ENCODE results near the gene YBX2.

The YBX2 gene

DNA sequence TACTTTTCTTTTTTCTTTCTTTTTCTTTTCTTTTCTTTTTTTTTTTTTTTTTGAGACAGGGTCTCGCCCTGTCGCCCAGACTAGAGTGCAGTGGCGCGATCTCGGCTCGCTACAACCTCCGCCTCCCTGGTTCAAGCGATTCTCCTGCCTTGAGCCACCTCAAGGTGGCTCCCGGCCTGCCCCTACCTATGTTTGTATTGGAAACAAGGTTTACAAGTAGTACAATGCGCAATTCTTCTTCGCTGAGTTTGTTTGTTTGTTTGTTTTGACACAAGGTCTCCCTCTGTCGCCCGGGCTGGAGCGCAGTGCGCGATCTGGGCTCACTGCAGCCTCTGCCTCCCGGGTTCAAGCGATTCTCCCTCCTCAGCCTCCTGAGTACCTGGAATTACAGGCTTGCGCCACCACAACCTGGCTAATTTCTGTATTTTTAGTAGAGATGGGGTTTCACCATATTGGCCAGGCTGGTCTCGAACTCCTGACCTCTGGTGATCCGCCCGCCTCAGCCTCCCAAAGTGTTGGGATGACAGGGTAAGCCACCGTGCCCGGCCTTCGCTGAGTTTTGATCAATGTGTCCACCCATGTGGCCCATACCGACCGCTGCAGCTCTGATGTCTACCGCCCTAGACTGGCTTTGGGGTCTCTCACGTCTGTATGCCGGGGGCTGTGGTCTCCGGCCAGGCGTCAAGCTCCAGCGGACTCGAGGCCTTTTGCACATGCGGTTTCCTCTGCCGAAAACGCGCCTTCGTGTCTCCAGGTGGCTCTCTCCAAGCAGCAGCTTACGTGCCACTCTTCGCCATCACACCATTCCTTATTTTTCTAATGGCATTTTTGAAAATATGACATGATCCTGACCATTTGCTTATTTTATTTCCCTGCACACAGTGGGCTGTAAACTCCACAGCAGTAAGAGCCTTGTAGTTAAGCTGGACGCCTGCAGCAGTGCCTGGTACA is 1.1 kb upstream of the YBX2 start:
- no peak for DNase-seq

DNA sequence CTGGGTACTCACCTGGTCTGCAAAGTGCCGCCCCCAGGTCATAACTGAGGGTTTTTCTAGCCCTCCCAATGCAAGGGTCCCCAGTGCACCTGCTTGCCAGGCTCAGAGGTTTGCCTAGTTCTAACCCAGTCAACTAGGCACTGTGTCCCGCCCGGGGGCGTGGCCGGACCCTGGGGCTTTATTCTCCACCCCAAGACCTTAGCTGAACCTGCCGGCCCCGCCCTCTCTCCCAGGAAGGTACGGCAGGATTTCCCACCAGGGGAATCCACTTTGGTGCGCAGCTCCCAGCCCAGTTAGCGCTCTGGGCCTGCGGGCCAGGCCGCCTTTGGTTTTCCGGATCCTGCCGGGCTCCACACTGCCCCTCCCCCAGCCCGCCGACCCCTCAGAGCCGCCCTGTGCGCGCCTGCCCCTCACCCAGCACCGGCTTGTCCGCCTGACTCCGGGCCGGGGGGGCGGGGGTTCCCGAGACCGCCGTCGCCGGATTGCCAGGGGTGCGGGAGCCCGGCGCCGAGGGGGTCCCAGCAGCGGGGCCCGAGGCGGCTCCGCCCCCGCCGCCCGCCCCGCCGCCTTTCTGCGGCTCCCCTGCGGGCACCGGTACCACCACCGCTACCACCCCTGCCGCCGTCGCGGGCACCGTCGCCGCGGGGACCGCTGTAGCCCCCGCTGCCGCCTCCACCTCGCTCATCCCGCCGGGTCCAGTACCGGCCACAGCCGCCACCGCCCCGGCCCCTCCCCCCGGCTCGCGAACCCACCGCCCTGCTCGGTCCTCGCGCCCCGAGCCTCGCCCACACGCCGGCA is 424 bp downstream of the YBX2 start:
- DNase-seq = peak; percentile 20

DNA sequence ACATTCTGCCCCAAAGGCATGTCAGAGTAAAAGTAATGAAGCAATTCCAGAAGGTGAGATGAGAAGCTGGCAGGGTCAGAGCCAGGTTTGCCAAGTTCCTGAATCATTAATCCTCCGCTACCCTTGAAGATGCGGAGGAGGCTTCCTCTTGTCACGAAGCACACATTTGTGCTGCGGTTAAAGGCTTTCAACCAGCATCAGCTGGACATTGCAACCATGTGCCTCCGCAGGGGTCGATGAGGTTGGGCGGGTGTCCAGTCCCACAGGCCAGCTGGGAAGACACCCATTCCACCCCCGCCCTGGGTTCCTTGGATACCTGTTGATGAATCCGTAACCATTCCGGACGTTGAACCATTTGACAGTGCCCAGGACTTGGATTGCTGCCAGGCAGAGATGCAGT is 1.3 kb downstream of the YBX2 start:
- no peak for DNase-seq

DNA sequence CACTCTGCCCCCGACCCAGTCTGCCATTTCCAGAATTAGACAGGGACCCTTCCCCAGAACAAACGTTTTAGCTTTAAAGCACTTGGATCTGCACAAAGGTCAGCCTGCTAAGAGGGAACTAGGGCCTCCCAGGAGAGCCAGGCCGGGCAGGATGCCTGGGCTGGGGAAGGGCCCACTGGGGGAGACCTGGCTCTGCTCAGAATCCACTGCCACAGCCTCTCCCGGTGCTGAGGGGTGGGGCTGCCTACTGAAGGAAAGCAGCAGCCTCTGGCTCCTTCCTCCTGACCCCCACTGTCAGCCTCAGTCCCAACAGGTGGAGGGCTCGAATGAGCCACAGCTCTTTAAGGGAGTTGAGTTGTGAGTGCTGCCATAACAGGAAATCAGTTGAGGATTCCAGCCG is 1.7 kb downstream of the YBX2 start:
- no peak for DNase-seq

DNA sequence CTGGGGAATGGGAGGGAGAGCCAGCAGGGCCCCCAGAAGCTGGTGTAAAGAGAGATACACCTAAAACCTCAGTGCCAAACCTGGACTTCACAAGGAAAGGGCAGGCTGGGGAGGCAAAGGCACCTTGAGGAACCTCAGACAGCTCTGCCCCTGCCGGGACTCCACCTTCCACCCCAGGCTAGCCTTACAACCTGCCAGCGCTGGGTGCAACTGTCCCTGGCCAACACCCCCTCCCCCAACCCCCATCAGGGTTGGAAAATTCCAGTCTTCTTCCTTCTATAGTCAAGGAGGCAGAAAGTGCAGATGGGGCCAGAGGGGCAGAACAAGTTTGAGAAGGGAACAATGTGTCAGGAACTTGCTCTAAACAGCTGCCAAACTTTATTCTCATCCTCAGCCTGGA is 2.2 kb downstream of the YBX2 start:
- no peak for DNase-seq

DNA sequence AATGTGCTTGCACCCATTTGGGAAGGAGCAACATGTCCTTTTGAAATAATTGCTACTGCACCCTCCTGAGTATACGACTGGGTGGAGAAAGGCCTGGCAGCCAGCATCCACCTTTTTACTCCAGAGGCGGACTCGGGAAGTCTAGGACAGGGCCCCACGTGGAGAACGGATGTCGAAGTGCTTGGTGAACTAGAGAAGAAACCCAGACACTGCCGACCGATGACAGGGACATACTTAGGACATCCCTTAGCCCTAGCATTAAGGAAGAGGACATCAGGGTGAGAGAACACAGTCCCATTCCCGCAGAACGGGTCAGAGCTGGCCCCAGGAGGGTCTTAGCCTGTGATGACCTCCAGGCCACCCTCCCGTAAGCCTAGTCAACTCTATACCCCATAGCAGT is 3.8 kb downstream of the YBX2 start:
- DNase-seq = no peak

- no peak for DNase-seq
Observed at GRCh38 chr17:7290166-7290565, 4.3 kb downstream of the YBX2 start.

DNA sequence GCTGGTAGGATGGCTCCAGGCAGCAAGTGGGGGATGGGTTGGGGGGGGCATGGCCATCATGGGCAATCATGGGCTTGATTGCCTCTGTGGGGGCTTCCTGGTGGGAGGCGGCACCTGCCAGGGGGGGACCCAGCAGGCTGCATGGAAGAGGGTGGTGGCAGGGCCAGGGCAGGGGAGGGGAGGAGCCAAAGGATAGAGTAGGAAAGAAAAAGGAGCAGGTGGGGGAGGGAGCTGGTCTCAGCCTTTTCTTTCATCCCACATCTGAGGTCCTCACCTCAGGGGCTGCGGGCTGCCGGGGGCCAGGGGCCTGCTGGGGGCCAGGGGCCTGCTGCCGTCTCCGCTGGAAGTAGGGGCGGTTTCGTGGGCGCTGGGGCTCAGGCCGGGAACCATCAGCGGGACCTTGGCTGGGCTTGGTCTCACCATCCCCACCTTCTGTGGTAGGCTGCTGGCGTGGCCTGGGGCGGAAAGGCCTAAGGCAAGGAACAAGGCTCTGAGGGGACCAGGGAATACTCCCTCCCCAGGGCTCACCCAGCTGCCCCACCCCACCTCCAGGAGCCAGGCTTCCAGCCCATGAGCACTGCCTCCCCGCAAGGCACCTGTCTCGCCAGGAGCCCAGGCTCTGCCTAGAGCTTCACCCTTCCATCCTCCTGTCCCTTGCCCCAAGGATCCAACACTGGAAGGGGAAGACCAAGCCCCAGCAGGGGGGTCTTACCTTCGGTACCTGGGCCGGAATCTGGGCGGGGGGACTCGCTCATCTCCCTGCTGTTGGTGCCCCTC is 5.0 kb downstream of the YBX2 start:
- DNase-seq = no peak

DNA sequence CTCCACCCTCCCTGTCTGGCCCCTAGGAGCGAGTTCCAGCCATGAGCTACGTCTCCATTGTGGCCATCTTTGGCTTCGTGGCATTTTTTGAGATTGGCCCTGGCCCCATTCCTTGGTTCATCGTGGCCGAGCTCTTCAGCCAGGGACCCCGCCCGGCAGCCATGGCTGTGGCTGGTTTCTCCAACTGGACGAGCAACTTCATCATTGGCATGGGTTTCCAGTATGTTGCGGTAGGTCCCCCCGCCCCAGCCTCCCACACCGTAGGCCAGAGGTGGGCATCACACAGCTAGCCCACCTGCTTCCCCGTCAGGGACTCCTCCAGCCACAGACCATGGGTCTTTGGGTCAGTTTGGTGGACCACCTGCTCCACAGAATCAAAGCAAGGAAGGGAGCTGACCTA is 8.8 kb downstream of the YBX2 start:
- no peak for DNase-seq

GRCh38 chr17:7284911-7285310 is 9.5 kb downstream of the YBX2 start:
- DNase-seq = no peak

GRCh38 chr17:7283471-7284216 is 10.8 kb downstream of the YBX2 start:
- no peak for DNase-seq

DNA sequence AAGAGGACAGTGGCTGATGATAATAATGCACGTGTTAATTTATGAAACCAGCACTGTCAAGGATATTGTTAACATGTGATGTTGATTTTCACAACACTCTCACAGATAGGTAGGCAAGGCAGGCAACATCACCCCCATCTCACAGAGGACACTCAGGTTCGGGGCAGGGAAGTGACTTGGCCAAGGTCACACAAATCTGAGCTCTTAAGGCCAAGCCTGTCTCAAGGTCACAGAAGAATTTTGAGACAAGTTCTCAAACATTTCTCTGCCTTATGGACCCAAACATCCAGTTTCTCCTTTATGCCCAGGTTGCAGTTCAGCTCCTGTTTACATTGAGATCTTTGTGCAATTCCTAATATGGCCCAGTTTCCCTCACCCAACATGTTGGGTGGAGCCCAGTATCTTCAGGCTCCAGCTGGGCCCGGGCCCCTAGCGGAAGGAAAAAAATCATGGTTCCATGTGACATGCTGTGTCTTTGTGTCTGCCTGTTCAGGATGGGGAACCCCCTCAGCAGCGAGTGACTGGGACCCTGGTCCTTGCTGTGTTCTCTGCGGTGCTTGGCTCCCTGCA is 11.6 kb downstream of the YBX2 start:
- no peak for DNase-seq

- DNase-seq = no peak
Observed at GRCh38 chr17:7281953-7282751, 12.3 kb downstream of the YBX2 start.

DNA sequence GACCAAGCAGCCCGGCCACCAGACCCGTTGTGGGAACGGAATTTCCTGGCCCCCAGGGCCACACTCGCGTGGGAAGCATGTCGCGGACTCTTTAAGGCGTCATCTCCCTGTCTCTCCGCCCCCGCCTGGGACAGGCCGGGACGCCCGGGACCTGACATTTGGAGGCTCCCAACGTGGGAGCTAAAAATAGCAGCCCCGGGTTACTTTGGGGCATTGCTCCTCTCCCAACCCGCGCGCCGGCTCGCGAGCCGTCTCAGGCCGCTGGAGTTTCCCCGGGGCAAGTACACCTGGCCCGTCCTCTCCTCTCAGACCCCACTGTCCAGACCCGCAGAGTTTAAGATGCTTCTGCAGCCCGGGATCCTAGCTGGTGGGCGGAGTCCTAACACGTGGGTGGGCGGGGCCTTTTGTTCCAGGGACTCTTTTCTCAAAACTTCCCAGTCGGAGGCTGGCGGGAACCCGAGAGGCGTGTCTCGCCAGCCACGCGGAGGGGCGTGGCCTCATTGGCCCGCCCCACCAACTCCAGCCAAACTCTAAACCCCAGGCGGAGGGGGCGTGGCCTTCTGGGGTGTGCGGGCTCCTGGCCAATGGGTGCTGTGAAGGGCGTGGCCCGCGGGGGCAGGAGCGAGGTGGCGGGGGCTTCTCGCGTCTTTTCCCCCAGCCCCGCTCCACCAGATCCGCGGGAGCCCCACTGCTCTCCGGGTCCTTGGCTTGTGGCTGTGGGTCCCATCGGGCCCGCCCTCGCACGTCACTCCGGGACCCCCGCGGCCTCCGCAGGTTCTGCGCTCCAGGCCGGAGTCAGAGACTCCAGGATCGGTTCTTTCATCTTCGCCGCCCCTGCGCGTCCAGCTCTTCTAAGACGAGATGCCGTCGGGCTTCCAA is 13.1 kb downstream of the YBX2 start, which contains the start of gene SLC2A4:
SLC2A4 (plus strand) TSS at position 645 of the 879 bp plus-strand sequence; CDS start at position 862, 217 bp downstream.
- DNase-seq = peak; percentile 64

DNA sequence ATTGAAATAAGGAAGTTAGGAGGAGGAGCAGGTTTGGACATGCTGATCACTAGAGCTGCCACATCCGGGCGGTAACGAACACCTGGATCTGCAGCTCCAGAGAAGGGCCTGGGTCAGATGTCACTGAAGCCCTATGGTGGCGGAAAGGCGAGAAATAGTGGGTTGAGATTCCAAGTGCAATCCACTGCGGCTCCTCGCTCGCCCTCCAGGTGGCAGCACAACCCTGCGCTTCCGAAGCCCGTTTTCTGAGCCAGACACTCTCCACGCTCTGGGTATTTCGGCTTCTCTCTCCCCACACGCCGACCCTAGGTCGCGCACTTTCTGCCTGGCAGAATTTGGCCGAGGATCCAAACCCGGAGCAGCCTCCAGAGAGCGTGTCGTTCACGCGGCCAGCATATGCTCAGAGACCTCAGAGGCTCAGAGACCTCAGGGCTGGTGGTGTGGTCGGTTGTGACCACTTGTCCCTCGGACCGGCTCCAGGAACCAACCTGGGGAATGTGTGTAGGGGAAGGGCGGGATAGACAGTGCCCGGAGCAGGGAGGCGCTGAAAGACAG is 13.8 kb downstream of the YBX2 start:
- peak; percentile 81 for DNase-seq

GRCh38 chr17:7279448-7279847 is 15.0 kb downstream of the YBX2 start:
- no peak for DNase-seq

- DNase-seq = no peak
Observed at GRCh38 chr17:7266784-7267183, 27.7 kb downstream of the YBX2 start.

GRCh38 chr17:7263801-7264078 is 30.7 kb downstream of the YBX2 start:
- no peak for DNase-seq

DNA sequence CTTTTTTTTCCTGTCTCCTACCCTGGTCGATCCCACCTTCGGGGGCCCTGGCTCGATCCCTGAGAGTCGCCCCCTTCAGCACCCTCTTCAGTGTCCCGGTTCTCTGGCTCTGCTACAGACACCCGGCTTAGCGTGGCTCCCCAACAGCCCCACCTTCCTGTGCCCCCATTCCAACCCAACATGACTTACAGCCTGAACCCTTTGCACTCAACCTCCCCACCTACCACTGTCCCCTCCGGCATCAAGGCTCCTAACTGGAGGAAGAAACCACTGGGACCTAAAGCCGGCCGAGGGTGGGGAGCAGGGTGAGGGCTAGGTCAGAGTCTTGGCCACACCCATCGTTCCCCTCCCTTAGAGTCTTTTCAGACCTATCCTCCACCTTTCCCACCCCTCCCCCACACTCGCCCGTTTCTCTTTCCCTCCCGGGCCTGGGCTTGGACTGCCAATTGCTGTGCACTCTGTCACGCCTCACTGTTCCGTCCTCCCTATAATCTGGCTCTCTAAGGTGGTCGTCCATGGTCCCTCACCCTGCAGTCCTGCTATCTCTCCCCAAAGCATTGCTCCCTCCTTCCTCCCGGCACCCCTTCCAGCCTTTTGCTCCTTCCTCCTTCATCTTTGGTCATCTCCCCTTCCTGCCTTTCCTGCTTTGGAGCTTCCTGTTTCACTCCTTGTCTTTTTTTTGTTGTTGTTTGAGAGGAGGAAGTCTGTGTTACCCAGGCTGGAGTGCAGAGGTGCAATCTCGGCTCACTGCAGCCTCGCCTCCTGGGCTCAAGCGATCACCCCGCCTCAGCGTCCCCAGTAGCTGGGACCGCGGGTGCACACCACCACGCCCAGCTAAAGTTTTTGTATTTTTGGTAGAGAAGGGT is 31.3 kb downstream of the YBX2 start:
- DNase-seq = no peak
